CD4-positive, alpha-beta T cell treated with Interleukin-4 for 1 hour (primary cell): ENCODE data around the gene CYFIP2.
"Not testable (repeated sequence)": the region's sequence is repeated elsewhere in the genome, so short reads cannot be mapped to it uniquely, and the experiment has no call there.

Source experiments
- DNase-seq, 2 donors: peaks; one replicate each; pipeline ENCODE4 v3.0.0-alpha.2; 2020 to 2022

Gene CYFIP2

DNA sequence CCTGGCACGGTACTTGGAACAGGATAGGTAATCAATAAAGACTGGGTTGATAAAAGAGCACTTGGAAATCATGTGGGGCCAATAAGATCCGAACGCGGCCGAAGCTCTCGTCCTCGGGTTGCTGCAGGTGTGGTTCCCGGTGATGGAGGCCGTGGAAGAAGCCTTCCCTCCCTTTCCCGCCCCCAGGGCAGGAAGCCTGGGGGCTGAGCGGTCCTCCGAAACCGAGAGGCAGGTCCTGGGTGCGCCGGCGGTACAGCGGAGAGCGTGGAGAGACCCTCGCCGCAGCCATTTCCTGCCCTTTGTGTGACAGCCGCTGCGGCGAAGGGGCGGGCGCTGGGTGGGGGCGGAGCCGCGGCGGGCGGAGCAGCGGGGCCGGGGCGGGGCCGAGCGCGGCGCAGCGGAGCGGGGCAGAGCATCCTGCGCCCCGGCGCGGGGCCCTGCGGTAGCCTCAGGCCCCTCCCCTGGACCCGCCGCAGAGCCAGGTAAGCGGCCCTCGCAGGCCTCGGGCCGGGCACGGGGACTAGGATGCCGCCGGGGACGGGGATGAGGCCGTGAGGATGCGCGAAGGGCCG, at the start of gene CYFIP2:
Gene CYFIP2, plus strand, starts transcription at position 410 of the 572 bp plus-strand sequence. CDS start 19,239 bp downstream, outside the sequence.
- DNase-seq = peak; percentile 83 to 88

DNA sequence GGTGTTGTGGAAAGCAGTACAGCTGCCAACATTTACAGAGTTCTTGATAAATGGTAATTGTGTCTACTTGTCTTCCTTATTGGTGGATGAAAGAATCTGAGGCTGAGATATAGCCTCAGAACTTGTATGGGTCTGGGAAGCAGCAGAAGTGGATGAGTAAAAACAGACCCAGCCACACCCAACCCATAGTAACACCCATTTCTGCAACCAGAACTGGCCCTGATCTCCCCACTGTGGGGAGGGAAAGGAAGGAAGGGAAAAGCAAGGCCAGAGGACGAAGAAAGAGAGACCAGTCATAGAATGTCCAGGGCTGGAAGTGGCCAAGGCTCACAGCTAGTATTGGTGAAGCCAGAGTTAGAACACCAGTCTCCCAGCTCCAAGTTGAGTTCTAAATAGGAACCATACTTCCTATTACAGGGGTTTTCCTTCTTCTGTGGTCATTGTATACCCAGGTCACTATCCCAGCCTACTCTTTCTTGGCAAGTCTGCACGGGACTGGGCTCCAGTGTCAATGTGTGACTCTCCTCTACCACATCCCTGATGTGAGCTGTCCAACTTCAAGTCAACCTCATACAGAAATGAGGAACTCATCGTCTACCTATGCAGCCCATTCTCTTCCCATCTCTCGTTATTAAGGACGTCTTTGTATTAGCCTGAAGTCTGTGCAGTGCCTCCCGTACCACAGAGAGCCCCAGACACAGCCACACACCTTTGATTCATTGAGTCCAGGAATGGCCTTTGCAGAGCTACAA, 49.4 kb upstream of the CYFIP2 start:
- DNase-seq = no peak

DNA sequence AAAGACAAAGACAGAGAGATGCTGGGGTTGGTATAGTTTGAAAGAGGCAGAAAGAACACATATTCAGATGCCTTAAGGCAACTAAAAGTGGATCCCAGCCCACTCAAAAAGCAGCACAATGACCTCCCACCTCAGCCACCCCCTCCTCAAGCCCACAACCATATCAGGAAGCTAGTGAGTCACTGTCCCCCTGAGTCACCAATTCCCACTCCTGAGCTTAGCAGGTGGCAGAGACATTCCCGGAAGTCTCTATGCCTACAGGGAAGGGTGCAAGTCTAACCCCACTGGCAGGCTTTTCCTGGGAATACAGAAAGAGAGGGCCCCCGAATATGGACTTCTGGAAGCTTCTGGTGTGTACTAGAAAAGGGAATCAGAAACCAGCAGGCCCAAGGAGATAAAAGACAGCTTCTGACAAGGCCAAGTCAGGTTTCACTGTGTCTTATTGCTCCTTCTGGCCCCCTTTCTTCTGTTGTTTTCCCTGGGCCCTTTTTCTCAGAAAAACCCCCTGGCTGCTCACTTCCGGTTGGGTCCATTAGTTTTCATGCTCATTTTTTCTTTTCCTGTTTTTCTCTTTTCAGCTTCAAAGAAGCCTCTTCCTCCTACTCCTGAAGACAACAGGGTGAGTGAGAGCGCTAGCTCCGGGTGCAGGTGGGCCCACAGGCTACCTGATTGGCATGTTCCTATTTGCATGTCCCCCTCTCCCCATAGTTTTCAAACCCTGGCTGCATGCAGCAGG, 48.5 kb upstream of the CYFIP2 start:
- DNase-seq = peak; percentile 42 to 67

DNA sequence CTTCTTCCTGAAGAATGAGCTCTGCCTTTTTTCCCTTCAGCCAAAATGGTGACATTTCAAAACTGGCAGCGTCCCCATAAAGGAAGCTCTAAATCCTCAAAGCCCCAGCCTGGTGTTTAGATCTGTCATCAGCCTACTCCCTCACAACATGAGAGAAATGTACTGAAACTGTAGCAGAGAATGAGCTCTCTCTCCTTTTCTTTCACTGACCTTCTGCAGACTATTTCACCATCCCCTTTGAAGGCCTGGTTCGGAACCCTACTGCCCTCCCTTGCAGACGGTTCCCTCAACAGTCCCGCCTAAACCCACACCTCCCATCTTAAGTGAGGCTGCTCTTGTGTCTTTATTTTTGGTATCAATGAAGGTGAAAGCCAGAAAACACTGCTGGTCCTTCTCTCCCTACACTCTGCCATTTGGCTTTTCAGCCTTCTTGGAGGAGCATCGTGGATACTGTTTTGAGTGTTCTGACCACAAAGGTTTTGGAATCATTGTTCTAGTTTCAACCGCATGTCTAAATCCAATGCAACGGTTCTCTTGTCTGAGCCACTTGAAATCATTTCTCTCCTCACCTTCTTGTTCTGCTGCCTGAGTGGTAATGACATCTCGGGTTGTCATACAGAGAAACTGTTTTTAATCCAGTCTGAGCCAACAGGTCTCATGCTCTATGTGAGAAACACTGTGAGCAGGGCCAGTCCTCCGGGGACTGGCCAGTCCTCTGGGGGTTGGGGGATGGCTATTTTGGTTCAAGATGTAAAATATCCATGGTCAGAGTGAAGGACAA, 46.2 kb upstream of the CYFIP2 start:
- DNase-seq = no peak

DNA sequence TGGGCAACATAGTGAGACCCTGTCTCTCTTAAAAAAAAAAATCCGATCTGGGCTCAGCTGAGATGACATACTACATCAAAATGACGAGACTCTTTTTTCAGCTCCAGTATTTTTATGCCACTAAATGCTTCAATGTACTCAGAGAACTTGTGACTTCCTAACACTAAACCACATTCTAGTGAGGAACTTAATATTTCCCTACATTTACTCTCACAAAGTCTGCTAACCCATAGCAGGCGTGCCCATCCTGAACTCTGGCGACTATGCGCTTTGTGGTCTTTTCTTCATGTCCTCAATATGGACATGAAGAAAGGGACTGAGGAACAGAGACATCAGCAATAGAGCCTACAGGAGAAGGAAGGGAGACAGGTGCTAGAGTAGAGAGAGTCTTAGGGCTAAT, 44.0 kb upstream of the CYFIP2 start:
- no peak for DNase-seq

DNA sequence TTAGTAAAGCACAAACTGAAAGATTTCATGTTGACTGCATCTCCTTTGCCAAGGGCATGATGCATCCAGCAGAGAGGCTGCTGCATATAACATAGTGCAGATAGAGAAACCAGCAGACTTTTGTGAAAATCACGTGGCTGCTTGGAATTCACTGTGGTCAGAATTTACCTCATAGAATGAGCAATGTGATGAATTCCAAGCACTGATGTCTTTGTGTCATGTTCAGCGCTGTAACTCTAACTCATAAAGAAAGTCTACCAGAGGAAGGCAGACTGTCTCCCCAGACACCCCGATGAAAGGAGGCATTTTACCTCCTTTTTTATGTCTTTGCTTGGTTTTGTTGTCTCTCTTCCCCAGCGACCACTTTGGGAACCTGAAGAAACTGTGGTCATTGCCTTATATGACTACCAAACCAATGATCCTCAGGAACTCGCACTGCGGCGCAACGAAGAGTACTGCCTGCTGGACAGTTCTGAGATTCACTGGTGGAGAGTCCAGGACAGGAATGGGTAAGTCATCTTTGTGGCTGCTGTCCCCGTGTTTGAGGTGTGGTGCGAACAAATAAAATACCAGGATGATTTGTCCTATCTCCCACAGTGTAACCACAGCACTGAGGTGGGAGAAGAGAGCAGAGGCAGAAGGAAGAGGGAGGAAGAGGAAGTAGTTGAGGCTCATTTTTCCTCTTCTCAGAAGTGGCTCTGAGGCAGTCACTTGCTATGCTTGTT, 43.3 kb upstream of the CYFIP2 start:
- DNase-seq = peak; percentile 57 to 75

DNA sequence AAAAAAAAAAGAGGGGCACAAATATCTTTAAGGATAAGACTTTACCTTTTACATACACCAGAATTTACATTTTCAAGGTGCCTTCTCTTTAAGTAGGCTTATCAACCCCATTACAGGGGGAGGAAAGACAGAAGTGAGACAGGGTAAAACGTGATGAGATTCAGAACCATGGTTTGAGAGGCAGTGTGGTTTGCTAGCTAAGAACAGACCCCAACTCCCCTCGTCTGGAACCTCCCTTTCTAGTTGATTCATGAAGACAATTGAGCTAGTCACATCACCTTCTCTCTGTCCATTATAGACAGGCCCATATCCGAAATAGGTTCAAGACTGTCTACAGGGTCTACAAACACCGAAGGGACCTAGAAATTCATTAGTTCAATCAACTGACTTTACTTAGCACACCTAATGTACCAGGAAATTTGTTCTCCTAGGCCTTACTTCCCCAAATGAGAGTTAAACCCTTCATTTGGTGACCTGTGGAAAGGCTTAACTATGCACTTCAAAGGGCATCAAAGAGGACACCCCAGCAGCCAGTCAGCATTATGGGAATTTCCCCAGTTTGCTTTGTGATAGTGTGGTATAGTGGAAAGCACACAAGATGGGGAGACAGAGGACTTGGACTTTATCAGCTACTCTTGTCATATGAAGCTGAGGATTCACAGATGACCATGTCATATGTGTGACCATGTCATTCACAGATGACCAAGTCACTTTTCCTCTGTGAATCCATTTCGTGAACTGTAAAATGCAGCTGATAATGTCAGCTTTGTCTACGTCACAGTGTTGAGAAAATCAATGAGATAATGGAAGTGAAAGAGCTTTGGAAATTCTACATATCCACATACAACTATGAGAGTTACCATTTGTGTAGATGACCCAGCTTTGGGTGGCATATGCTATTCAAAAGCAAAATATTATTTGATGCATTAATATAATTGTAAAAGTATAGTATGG, 40.2 kb upstream of the CYFIP2 start:
- peak in 1 of 2 donors; percentile 66 for DNase-seq

DNA sequence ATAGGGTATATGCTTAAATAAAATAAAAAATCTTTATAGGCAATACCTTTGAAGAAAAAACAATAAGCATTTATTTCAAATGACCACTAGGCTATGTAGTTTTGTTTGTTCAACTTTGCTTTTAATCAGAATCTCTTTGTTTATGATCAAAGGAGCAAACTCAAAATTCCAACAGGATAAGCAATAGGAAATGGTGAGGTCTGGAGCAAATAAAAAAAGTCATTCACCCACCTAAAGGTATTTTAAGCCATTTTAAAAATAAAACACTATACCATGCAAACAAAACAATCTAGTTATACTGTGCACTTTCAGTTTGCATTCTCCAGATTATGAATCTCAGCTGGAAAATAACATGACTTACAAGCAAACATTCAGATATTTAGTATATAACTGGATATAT, 35.3 kb upstream of the CYFIP2 start:
- no peak for DNase-seq

DNA sequence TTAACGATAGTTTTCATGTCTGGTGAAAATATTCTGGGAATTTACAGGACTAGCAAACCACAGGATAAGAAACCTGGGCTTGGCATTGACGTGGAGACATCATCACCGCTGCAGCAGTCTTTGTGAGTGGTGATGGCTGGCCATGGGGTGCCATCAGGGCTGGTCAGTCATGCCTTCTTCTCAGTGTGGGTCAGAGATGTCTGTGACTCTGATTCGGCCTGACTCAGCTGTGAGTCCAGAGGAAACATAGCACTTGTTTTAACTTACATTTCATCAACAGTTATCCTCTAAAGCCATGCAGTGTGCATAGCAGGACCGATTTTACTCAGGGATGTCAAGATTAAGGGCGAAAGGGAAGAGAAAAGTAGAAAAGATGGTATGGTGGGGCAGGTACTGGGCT, 33.2 kb upstream of the CYFIP2 start:
- DNase-seq = no peak

DNA sequence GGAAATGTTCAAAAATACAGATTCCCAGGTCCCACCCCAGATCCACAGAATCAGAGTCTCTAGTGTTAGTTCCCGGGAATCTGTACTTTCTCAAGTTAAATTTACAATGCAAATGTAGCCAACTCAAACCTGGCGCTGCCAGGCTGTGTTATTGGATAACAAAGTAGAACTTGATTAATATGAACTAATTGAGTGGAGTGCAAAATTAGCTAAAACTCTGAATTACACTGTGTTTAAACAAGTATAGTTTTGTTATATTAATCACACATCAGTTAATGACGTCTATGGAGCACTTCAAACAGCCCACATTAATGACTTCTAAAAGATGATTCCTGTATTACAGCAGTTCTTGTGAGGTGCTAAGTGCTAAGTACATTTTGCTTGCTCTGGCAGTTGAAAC, 32.4 kb upstream of the CYFIP2 start:
- DNase-seq = peak in 1 of 2 donors; percentile 79

DNA sequence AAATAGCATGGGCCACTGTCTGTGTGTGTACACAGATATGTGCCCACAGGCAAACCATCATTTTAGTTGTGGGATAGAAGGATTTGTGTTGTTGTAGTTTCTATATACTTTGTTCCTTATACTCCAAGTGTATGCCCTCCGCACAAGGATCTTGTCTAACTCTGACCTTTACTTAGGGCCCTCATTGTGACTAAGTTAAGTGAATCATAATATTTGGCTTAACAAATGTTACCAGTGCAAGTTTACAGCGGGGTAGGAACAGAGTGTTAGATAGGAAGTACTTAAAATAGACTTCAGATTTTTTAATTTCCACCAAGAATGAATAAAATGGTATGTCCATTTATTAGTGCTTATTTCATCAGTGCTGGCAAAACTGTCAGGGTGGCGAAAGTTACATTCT, 29.5 kb upstream of the CYFIP2 start:
- DNase-seq = no peak

DNA sequence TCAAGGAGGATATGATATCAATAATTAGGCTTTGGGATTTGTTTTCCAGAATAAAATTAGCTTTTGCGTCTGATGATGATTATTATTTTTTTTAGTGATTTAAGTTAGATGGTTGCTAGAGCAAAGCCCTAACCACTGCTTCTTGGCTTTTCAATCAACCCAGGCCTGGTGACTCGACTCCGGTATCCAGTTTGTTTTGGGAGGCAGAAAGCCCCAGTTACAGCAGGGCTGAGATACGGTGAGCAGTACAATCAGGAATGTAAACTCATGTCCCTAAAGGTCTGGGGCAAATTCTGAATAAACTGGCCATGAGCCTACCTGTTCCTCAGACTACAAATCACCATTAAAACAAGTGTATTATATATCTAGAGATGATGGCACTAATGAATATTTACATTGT, 24.4 kb upstream of the CYFIP2 start:
- no peak for DNase-seq

DNA sequence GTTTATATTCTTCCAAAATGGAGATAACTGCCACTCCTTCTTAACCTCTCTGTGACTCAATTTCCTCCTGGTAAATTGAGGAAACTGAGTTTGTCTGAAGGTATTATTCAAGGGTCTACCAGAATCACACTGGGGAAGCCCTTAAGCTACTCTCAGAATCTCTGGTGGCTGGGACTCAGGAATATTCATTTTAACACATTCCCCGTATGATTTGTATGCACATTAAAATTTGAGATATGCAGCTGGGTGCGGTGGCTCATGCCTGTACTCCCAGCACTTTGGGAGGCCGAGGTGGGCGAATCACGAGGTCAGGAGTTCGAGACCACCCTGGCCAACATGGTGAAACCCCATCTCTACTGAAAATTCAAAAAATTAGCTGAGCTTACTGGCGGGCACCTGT, 21.2 kb upstream of the CYFIP2 start:
- not testable (repeated sequence) for DNase-seq

DNA sequence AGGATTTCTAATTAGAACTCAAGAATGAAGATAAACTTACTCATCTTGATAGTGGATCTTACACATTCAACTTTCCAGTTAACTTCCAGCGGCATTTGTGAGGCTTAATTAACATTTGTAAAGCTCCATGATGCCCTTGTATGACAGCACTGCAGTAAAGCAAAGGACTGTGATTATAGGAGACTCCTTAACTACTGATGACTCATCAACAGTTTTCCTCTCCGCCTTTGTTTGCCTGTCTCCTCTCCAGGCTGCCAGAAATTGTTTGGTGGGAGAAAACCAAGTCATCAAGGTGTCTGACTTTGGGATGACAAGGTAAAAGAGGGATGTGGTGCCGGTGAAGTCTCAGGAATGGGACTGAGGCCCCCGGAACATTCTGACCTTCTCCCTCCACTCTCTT, 20.4 kb upstream of the CYFIP2 start:
- DNase-seq = no peak

DNA sequence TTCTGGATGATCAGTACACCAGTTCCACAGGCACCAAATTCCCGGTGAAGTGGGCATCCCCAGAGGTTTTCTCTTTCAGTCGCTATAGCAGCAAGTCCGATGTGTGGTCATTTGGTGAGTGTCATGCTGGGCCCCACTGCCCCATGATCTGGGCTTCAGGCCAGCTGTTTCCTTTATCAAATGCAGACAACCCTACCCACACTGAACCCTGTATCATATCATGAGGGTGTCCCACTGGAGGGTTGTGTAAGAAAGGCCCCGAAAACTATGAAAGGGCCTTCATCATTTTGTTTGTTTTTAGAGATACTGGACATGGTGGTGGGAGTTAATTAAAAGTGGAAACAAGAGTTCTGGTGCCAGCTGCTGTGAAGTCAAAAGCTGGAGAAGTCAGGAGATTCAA, 20.0 kb upstream of the CYFIP2 start:
- DNase-seq = no peak

DNA sequence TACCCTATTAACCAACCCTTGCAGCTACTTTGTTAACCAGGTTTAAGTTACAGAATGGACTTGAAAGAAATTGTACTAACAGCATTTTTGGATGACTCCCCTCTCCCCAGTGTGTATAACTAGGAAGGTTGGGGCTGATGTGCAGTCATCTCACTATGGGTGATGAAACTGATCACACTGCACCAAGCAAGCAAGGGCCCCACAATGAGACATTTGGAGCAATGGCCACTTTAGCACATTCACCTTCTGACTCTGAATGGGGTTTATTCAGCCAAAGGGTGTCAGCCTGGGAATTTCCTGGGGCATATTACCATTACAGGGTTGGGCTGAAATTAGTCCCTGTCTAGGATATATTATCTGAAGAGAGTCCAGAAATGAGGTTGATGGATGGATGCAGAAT, 18.7 kb upstream of the CYFIP2 start:
- DNase-seq = no peak

DNA sequence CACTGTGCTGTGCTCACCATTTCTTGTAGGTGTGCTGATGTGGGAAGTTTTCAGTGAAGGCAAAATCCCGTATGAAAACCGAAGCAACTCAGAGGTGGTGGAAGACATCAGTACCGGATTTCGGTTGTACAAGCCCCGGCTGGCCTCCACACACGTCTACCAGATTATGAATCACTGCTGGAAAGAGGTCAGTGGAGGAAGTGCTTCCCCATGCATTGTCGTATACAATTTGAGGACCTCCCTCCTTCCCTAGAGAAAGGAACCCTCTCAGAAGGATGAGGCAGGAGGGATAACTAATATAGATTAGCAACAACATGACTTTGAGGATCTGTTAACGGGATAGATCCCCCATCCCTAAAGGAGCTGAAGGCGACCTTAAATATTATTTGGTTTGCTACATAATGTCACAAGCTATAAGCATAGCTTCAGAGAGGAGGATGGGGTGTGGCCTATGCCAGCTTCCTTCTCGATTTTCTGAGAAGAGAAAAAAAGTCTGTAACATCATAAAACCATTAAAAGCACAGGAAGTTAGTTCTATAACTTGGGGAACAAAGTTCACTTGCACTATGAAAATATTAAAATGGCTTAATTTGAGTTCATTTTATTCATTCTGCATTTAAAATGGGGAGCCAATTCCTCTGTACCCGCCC, 17.0 kb upstream of the CYFIP2 start:
- peak; percentile 61 to 78 for DNase-seq

DNA sequence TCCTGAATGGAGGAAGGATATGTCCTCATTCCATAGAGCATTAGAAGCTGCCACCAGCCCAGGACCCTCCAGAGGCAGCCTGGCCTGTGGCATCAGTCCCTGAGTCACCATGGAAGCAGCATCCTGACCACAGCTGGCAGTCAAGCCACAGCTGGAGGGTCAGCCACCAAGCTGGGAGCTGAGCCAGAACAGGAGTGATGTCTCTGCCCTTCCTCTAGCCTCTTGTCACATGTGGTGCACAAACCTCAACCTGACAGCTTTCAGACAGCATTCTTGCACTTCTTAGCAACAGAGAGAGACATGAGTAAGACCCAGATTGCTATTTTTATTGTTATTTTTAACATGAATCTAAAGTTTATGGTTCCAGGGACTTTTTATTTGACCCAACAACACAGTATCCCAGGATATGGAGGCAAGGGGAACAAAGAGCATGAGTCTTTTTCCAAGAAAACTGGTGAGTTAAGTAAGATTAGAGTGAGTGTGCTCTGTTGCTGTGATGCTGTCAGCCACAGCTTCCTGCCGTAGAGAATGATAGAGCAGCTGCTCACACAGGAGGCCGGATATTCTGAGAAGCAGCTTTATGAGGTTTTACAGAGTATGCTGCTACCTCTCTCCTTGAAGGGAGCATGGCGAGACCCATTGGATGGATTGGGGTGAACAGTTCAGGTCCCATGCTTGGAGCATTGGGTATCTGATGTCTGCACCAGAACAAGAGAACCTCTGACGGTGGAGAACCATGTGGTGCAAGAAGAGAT, 13.0 kb upstream of the CYFIP2 start:
- DNase-seq = peak; percentile 83 to 86

DNA sequence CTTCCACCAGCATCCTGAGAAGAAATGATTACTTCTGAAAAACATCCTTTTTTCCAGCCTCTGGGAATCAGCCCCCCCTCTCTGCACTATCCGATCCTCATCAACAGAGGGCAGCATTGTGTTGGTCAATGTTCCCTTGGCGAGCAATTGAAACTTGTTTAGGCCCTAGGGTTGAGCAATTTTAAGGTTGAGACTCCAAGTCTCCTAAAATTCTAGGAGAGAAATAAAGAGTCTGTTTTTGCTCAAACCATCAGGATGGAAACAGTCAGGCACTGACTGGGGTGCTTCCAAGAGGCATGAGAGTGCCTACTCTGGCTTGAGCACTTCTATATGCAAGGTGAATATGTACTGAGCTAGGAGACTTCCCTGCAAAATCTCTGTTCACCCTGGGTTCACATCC, 12.4 kb upstream of the CYFIP2 start:
- peak in 1 of 2 donors; percentile 55 for DNase-seq

DNA sequence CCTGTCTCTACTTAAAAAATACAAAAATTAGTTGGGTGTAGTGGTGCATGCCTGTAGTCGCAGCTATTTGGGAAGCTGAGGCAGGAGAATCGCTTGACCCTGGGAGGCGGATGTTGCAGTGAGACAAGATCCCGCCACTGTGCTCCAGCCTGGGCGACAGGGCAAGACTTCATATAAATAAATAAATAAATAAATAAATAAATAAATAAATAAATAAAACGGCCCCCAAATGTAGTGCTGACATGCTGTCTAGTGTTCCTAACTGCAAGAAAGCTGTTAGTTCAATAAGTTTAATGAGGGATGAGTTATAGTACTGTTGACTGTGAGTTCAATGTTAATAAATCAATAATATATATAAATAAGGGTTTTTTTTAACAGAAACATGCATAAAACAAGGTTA, 7.5 kb upstream of the CYFIP2 start:
- DNase-seq = no peak
